ENCODE measurements around the gene DNAJC5.
"Not testable (repeated sequence)": the region's sequence is repeated elsewhere in the genome, so short reads cannot be mapped to it uniquely, and the experiment has no call there.

Gene DNAJC5

DNA sequence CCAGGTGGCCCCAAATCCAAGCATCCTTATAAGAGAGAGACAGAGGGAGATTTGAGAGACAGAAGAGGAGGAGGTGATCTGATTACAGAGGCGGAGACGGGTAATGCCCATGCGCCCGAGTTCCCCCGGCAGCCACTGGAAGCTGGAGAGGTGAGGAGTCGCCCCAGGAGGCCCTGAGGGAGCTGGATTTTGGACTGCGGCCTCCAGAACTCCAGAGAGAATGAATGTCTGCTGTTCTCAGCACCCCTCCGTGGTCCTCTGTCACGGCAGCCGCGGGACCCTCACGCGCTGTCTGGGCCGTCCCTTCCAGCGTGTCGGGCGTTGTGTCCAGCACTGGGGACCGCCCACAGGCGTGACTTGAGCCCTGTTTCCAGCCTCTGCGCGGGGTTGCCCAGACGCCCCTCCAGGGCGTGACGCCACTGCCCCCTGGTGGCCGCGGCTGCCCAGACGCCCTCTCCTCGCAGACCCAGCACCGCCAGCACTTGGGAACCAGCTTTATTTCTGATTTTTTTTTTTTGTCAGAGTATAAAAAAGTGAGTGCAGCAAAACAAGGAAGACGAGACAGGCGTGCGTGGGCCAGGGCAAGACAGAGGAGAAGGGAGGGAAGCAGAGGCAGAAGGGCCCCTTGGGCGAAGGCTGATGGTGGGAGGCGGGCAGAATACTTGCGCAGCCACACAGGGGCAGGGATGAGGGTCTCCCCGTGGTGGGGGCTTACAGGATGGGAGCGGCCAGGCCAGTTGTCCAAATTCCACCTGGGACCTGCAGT, 78.9 kb downstream of the DNAJC5 start:
- H3K27ac ChIP-seq = no peak overlapping the region
- H3K9me3 ChIP-seq = no peaks in the 10 kb centered on the region
- H3K27me3 ChIP-seq = peaks cover 31% of the 10 kb centered on the region
- TF ChIP-seq CTCF (IDR thresholded peaks at IDR 0.05) = peak; percentile 92
- H3K4me1 ChIP-seq (ENCODE audit: control insufficient read depth in 1 of 2, insufficient read depth in 1 of 2, low read depth in 1 of 2, low read length in 1 of 2) = peaks cover 13 to 25% of the 10 kb centered on the region in 2 experiments
- H3K4me3 ChIP-seq (ENCODE audit: low read depth in 1 of 2, low read length in 1 of 2) = no peak overlapping the region
- H3K36me3 ChIP-seq = no peaks in the 10 kb centered on the region

DNA sequence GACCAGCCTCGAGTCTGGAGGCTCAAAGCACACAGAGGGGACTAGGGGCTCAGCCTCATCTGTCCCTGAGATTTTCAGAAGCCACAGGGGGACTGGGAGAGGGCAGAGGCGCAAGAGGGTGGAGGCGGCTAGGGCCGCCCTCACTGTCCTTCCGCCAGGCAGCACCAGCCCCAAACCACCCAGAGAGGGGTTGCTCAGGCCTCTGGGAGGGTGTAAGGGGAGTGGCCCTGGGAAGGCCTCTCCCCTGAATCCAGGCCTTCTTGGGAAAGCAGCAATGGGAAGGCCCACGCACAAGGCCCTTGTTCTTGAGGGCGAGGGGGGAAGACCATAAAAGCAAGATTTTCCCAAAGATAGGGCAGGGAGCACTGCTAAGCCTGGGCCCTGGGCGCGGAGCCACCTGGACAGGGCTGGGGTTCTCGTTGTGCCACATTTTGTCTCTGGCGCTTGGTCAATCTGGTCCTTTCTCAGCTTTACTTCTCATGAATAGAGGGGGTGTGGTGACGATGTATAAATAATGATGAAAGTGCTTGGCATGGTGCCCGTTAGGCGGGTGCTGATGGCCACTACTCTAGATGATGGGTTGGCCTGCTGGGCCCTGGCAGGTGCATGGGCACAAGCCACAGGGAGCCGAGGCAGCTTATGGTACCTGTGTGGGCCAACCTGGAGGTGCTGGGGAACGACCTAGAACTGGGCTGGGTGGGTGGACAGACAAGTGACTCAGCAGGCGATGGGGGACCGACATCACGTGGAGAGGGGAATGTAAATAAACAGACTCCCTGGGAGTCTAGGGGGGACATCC, 79.7 kb downstream of the DNAJC5 start:
- no peak overlapping the region for H3K4me3 ChIP-seq (ENCODE audit: low read depth in 1 of 2, low read length in 1 of 2)
- no peak for TF ChIP-seq CTCF (IDR thresholded peaks at IDR 0.05)
- H3K4me1 ChIP-seq (ENCODE audit: control insufficient read depth in 1 of 2, insufficient read depth in 1 of 2, low read depth in 1 of 2, low read length in 1 of 2) = peaks cover 14 to 26% of the 10 kb centered on the region in 2 experiments
- H3K9me3 ChIP-seq = no peaks in the 10 kb centered on the region
- H3K27ac ChIP-seq = no peak overlapping the region
- H3K27me3 ChIP-seq = peaks cover 25% of the 10 kb centered on the region
- H3K36me3 ChIP-seq = no peaks in the 10 kb centered on the region

- H3K27ac ChIP-seq = not testable (repeated sequence)
- H3K4me1 ChIP-seq (ENCODE audit: control insufficient read depth in 1 of 2, insufficient read depth in 1 of 2, low read depth in 1 of 2, low read length in 1 of 2) = peaks cover 27 to 37% of the 10 kb centered on the region in 2 experiments
Observed at GRCh38 chr20:63976511-63976910, 81.6 kb downstream of the DNAJC5 start.

GRCh38 chr20:63976980-63977738, 82.2 kb downstream of the DNAJC5 start:
- Histone ChIP-seq H3K4me1 (ENCODE audit: control insufficient read depth in 1 of 2, insufficient read depth in 1 of 2, low read depth in 1 of 2, low read length in 1 of 2) (peaks cover 31 to 44% of the 10 kb centered on the region in 2 experiments), H3K4me3 (ENCODE audit: low read depth in 1 of 2, low read length in 1 of 2) (no peak overlapping the region), H3K36me3 (no peaks in the 10 kb centered on the region), H3K27ac (no peak overlapping the region), H3K27me3 (peaks cover 6% of the 10 kb centered on the region), H3K9me3 (no peaks in the 10 kb centered on the region)
- TF ChIP-seq CTCF (IDR thresholded peaks at IDR 0.05) = no peak

More at GRCh38 chr20:63976511-63976910, 81.6 kb downstream of the DNAJC5 start:
- H3K9me3 ChIP-seq; H3K4me3 ChIP-seq (ENCODE audit: low read depth in 1 of 2, low read length in 1 of 2); H3K27me3 ChIP-seq; H3K36me3 ChIP-seq: not testable (repeated sequence)

DNA sequence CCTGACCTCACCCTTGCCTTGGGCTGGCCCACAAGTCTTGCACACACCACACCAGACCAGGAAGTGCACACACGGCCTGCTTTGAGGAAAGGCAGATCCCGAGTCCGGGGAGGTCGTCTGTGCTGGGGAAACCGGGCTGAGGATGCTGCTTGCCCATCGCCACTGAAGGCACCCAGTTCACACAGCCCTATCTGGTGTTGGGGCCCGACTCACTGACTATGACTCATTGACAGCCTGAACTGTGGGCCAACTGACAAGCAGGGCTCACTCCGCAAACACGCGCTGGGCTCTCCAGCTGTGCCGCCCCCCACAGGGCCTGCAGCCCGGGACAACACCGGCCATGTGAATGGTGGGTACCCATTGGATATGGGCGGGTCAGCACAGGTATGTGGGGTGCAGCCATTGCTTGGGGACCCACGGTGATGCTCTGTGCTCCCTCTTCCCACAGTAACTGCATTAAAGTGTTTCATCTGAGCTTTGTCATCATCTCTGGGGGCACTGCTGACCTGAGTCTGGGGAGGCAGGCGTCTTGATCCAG, 82.9 kb downstream of the DNAJC5 start:
- Histone ChIP-seq H3K4me1 (ENCODE audit: control insufficient read depth in 1 of 2, insufficient read depth in 1 of 2, low read depth in 1 of 2, low read length in 1 of 2) (peaks cover 31 to 44% of the 10 kb centered on the region in 2 experiments), H3K27ac (no peak overlapping the region), H3K9me3 (no peaks in the 10 kb centered on the region), H3K27me3 (no peaks in the 10 kb centered on the region), H3K36me3 (peaks cover 2% of the 10 kb centered on the region), H3K4me3 (ENCODE audit: low read depth in 1 of 2, low read length in 1 of 2) (no peak overlapping the region)
- no peak for TF ChIP-seq CTCF (IDR thresholded peaks at IDR 0.05)
